Amniotic stem cell (primary cell): ENCODE measurements around the gene AVP.

Experiments used
- DNase-seq: peaks from one replicate; lab custom pipeline; 2025; lab: John Stamatoyannopoulos, UW

AVP gene

GRCh38 chr20:3047486-3048419 lies 36.8 kb downstream of the AVP start:
- DNase-seq = no peak

GRCh38 chr20:3046677-3047462 lies 37.7 kb downstream of the AVP start:
- DNase-seq = no peak

- DNase-seq = peak; percentile 47
These were observed 38.5 kb downstream of the AVP start, which contains the start of gene MRPS26 for GRCh38 chr20:3045816-3046676. Gene MRPS26 (plus strand): TSS chr20:3046052. CDS start chr20:3046069, 17 bp downstream.

- DNase-seq = peak; percentile 65
These were observed 39.3 kb downstream of the AVP start for GRCh38 chr20:3045042-3045815.

DNA sequence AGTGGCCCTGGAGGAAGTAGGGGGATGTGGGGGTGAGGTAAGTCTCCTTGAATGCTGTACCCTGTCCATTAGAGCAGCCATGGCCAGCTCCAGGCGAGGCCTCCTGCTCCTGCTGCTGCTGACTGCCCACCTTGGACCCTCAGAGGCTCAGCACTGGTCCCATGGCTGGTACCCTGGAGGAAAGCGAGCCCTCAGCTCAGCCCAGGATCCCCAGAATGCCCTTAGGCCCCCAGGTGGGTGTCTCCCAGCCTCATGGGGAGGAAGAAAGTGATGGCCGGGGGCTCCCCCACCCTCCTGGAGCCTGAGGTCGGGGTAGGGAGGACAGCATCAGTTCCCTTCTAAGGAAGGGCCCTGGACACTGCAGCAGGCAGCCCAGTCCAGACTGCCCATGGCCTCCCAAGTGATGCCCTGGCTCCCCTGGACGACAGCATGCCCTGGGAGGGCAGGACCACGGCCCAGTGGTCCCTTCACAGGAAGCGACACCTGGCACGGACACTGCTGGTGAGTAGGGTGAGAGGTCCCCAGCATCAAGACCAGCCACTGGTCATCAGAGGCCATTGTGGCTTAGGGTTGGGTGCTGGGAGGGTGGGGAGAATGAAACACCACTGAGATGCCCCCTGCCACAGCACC lies 40.1 kb downstream of the AVP start:
- DNase-seq = no peak

GRCh38 chr20:3043322-3043721 lies 41.2 kb downstream of the AVP start, which contains the start of gene GNRH2:
Gene GNRH2 (plus strand): TSS chr20:3043622. CDS start chr20:3044415, 793 bp downstream.
- DNase-seq = no peak

- DNase-seq = no peak
These were observed 41.9 kb downstream of the AVP start for GRCh38 chr20:3042625-3043024.

DNA sequence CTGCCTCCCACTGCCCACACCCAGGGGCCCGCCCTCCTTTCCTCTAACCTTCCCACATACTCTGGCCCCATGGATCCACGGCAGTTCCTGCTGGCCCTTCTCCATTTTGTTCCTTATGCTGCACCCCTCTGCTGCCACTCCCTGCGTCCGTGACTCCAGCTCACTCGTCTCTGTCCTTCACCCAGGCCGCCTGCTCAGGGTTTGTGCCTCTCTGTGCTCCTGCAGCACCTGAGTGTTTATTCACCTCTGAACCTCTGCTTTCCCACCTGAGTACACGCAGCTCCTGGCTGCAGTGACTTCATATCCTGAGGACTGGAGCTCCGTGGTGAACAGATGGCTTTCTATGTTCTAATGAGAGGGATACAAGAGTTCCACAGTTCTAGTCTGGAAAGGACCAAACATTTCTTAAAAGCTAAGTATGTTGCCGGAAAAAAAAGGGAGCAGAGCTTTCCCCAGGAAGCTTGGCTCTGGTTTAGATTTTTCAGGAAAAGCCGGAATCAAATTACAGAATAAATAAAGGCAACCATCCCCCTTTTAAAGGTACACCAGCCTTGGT lies 42.6 kb downstream of the AVP start:
- DNase-seq = no peak

DNA sequence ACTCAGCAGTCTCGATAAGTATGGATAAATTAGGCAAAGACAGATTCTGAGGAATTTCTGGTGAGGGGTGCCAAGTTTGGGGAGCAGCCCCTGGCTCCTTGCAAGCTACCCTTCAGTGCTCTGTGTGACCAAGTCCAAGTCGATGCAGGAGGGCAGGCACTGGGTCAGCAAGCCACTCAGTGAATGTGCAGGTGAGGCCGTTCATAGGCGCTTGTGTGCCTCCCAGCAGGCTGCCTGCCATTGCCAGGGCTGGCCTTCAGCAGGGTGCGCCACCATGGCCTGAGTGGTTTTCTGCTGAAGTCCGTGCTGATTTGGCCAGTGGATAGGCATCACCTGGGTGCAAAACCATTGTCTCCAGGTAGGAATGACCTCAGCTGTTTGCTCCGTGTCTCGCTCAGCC lies 44.4 kb downstream of the AVP start:
- no peak for DNase-seq

DNA sequence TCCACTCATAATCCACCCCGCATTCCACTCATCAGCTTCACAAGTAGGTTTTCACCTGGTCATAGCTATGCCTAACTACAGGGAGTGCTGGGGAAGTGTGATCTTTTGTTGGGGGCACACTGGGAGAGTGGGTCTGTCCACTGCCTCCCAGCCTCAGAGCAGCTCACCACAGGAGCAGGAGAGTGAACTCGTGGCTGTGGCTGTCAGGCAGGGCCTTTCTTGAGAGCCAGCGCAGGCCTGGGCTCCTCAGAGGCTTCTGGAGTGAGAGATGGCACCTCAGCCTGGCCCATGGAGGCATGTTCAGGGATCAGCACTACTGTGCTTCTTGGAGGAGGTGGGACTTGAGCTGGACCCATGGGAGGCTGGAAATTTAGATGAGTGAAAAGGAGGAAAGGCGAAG lies 45.1 kb downstream of the AVP start:
- DNase-seq = no peak

- no peak for DNase-seq
These were observed 46.1 kb downstream of the AVP start for GRCh38 chr20:3038454-3038853.

GRCh38 chr20:3037654-3038053 lies 46.9 kb downstream of the AVP start:
- no peak for DNase-seq

- no peak for DNase-seq
These were observed 51.9 kb downstream of the AVP start for GRCh38 chr20:3032624-3033023.
